CD4-positive, alpha-beta T cell treated with Interleukin-21 for 1 hour (primary cell): ENCODE results near the gene FALEC.

Experiments
- DNase-seq: peaks from one replicate; pipeline ENCODE4 v3.0.0-alpha.2; 2020

FALEC gene

GRCh38 chr1:150548324-150548631 lies 32.7 kb downstream of the FALEC start:
- DNase-seq = no peak

DNA sequence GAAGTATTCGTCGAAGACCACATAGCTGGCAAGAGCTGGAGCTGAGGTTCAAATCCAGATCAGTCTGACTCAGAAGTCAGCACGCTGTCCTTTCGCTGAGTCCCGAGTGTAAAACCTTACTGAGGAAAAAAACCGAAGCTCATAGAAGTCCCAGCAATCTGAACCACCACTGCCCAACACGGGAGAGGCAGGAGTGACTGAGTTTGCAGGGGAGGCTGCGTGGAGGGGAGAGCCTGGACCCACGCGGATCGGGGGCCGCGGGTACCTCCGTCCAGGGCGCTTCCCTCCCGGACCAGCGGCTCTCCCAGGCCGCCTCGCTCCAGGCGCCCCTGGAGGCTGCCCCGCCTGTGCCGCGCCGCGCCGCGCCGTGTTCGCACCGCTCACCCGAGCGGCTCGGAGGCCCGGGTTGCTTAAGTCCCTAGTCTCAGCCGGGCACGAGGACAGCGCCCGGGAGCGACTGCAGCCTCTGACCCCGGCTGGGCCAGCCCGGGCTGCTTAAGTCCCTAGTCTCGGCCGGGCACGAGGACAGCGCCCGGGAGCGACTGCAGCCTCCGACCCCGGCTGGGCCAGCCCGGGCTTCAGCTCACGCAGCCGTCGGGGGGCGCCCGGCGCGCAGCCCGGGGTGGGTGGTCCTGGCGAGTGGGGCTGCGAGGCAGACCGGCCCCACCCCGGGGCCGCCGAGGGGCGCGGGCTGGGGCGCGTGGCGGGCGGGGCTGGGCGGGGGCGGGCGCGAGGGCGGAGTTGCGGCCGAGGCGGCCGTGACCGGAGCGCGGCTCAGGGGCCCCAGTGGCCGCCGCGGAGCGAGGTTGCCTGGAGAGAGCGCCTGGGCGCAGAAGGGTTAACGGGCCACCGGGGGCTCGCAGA lies 33.3 kb downstream of the FALEC start, which contains the start of gene ADAMTSL4:
ADAMTSL4 (plus strand) TSS at position 777 of the 864 bp plus-strand sequence. CDS start 2,881 bp downstream, outside the sequence.
- no peak for DNase-seq

DNA sequence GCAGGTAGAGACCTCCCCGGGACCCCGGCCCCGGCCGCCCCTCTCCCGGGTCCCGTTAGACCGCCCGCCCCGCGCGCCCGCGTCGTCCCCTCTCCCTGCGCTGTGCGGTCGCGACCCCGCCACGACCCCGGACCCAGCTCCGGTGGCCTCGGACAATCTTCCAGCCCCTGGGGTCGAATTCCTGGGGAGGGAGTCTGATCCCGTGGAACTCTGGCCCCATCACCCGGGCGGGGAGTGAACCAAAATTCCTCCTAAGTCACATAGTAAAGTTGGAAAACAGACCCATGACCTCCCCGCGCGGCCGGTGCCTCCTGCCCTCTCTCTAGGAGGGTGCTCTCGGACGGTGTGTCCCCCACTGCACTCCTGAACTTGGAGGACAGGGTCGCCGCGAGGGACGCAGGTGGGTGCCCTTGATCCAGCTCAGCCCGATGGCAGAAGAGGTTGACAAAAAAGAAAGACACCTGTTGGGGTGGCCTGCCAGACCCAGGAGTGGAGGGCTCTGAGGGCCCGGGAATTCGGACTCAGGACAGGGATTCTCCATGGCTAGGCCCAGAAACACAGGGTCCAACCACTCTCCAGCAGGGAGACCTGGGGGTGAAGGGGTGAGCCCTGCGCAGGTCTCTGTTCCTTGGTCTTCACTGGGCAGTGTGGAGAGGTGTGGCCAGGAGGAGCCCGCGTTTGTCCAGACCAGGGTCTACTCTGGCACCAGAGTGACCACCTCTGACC lies 34.1 kb downstream of the FALEC start:
- no peak for DNase-seq

DNA sequence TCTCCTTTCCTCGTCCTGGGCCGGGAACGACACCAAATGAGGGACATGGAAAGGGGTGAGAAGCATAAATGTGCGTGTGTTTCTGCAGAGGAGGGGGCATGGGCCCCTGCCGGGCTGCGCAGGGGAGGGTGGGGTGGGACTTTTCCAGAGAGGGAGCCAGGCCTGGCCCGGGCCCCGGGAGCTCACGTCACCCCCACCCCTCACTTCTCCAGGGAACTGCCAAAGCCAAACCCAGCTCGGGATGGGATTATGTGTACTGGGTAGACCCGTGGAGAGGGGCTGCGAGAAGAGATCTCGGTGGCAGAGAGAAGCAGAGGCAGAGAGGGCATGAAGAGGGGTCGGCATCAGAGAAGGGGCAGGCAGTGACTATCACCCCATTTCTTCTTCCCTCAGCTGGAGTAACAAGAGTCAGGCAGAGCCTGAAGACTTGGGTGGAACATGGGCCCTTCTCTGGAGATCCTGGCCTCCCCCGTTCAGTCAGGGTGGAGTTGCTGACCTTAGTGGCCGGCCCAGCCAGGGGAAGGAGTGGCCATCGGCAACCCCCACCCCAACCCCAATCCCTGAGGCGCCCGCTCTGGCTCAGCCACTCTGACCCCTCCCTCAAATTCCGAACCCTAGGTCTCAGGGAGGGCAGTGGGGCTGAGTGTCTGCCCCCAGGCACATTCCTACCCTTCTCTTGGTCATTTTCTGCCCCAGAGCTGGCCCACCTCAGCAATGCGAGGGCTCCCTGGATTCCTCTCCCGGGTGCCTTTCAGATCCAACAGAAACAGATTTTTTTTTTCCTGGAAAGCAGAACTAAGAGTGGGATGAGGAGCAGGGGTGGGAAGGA lies 34.9 kb downstream of the FALEC start:
- DNase-seq = no peak

GRCh38 chr1:150551051-150551783 lies 35.7 kb downstream of the FALEC start:
- no peak for DNase-seq

DNA sequence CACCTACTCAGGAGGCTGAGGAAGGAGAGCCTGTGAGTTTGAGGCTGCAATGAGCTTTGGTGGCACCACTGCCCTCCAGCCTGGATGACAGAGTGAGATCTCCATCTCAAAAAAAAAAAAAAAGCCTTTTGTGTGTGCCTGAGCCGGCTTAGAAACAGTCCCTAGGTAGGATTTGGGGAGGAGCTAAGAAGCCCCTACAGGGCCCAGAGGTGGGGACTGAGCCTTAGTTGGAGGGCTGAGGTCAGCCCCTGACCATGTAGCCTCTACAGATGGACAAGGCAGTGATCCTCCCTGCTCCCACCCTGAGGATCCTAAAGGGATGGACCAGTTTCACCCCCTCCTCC lies 36.2 kb downstream of the FALEC start:
- no peak for DNase-seq

DNA sequence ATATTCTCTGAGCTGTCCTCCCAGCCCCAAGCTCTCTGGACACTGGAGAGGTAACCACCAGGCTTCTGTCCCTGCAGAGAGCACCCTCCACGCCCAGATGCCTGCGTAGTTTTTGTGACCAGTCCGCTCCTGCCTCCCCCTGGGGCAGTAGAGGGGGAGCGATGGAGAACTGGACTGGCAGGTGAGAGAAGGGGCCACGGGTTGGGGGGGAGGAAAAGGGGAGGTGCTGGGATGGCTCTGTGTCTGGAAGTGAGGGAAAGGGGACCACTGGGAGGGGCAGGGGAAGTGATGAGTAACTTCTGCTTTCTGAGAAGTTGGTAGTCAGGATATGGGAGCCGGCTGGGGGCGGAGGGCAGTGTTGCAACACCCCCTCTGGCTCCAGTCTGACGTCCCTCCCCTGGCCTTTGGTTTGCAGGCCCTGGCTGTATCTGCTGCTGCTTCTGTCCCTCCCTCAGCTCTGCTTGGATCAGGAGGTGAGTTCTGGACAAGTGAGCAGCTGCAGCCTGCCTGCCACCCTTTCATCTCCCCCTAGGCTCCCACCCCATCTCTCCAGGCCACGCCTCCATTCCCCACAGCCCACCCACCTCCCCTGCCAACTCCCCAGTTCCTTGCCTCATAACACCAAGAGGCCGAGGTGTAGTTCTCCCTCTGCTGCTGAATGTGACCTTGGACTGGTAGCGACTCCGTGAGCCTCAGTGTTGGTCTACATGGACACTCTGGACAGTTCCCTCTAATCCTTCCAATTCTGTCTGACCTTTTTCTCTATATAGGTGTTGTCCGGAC lies 36.8 kb downstream of the FALEC start:
- DNase-seq = no peak

- no peak for DNase-seq
Observed at GRCh38 chr1:150552911-150553289, 37.3 kb downstream of the FALEC start.

- no peak for DNase-seq
Observed at GRCh38 chr1:150553392-150554085, 38.0 kb downstream of the FALEC start.

DNA sequence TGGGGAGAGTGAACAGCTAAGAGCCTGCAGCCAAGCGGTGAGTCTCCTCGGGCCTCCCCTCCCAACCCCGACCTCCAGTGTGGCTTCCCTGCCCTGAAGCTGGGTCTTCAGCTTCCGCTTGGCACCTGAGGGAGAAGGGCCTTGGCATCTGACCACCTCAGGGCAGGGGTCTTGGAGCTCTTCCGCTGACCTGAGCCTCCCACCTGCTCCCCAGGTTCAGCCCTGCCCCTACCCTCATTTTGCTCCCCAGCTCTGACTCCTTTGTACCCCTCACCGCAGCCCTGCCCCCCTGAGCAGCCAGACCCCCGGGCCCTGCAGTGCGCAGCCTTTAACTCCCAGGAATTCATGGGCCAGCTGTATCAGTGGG lies 38.5 kb downstream of the FALEC start:
- DNase-seq = no peak

GRCh38 chr1:150555198-150555970 lies 39.8 kb downstream of the FALEC start:
- DNase-seq = no peak

GRCh38 chr1:150555971-150556865 lies 40.7 kb downstream of the FALEC start:
- no peak for DNase-seq

GRCh38 chr1:150557065-150557600 lies 41.6 kb downstream of the FALEC start:
- DNase-seq = no peak

DNA sequence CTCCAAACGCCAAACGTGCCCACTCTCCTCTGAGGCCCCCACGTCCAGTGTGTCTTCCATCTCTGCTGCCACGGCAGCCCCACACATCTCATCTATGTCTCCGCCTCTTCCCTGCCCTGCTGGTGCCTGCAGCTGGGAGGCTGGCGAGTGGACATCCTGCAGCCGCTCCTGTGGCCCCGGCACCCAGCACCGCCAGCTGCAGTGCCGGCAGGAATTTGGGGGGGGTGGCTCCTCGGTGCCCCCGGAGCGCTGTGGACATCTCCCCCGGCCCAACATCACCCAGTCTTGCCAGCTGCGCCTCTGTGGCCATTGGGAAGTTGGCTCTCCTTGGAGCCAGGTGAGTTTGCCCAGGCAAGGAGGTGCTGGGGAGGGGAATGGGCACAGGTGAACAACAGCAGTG lies 42.3 kb downstream of the FALEC start:
- DNase-seq = no peak

DNA sequence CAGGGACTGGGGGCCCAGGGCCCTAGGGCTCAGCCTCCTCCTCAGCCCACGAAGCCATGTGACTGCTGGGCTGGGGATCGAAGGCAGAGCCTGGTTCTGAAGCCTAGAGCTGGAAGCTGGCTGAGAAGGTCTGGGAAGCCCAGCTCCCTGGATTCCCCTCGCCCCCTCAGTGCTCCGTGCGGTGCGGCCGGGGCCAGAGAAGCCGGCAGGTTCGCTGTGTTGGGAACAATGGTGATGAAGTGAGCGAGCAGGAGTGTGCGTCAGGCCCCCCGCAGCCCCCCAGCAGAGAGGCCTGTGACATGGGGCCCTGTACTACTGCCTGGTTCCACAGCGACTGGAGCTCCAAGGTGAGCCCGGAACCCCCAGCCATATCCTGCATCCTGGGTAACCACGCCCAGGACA lies 42.8 kb downstream of the FALEC start:
- DNase-seq = no peak

DNA sequence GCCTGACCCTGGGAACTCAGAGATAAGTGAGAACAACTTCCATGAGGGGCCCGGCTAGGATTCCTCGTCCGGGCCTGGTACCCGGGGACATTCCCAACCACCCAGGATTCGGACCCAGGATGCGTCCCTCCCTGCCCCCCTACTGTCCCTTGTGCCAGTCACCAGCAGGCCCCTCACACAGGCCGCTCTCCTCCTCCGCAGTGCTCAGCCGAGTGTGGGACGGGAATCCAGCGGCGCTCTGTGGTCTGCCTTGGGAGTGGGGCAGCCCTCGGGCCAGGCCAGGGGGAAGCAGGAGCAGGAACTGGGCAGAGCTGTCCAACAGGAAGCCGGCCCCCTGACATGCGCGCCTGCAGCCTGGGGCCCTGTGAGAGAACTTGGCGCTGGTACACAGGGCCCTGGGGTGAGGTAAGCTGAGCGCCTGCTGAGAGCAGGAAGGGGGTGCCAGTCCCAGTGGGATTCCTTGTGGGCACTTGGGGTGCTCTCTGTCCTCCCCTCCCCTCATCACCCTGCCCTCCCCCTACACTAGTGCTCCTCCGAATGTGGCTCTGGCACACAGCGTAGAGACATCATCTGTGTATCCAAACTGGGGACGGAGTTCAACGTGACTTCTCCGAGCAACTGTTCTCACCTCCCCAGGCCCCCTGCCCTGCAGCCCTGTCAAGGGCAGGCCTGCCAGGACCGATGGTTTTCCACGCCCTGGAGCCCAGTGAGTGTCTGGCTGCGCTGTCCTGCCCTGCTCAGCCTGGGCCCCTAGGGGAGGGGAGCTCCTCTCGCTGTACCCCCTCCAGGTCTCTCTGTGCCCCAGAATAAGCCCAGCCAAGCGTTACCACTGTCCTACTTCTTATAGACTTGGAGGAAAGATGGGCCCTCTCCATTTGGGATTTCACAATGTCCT lies 43.5 kb downstream of the FALEC start:
- no peak for DNase-seq

- DNase-seq = no peak
Observed at GRCh38 chr1:150559656-150560010, 44.1 kb downstream of the FALEC start.

- DNase-seq = peak; percentile 81
Observed at GRCh38 chr1:150560011-150560438, 44.5 kb downstream of the FALEC start.
